GM13976 (cell line): ENCODE measurements around the gene STX7.

Experiments
- DNase-seq: peaks from one replicate; pipeline ENCODE4 v3.0.0; 2012; ENCODE audit warnings: low spot score
- CTCF ChIP-seq: IDR thresholded peaks from 2 replicates; pipeline ENCODE4 v1.5.1; 2012; ENCODE audit warnings: borderline replicate concordance, mild to moderate bottlenecking; ENCODE audit not compliant: insufficient read depth; ENCODE audit errors: extremely low read depth, missing control alignments, control extremely low read depth
- in situ Hi-C: fragments of 300-500 bp; cut with MboI; formaldehyde crosslinking; loops from one replicate; pipeline ENCODE4 v1.12.0; 2022; ENCODE audit warnings: low sequenced_read_pairs, mixed read lengths, inconsistent platforms; ENCODE audit not compliant: unreplicated experiment

STX7 gene

DNA sequence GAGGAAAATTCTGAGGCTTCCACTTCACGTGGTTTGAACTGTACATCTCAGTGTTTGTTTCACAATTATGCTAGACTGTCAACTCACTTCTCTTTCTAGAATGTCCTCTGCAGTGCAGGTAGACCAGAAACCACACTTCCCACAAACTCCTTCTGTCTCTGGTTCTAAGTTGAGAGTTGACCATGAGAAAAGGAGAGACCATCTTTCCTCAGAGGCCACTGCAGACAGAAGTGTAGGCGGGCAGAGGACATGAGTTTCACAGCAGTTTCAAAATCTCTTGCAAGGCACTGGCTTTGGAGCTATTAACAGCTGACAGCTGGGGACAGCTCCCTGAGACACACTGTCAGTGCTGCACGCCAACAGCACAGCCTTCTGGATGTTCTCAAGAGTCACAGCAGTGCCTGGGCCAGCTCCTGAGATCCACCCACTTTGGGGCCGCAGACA lies 56.2 kb downstream of the STX7 start:
- peak; percentile 54 for DNase-seq
- in situ Hi-C loops = loop anchor here (10.0 kb wide), 1 partner anchor 152 kb away; no protein-coding TSS in a partner anchor
- peak; percentile 64 for TF ChIP-seq CTCF

GRCh38 chr6:132446855-132447241 lies 66.1 kb downstream of the STX7 start:
- in situ Hi-C loops = no loop called here
- no peak for DNase-seq
- no peak for TF ChIP-seq CTCF

DNA sequence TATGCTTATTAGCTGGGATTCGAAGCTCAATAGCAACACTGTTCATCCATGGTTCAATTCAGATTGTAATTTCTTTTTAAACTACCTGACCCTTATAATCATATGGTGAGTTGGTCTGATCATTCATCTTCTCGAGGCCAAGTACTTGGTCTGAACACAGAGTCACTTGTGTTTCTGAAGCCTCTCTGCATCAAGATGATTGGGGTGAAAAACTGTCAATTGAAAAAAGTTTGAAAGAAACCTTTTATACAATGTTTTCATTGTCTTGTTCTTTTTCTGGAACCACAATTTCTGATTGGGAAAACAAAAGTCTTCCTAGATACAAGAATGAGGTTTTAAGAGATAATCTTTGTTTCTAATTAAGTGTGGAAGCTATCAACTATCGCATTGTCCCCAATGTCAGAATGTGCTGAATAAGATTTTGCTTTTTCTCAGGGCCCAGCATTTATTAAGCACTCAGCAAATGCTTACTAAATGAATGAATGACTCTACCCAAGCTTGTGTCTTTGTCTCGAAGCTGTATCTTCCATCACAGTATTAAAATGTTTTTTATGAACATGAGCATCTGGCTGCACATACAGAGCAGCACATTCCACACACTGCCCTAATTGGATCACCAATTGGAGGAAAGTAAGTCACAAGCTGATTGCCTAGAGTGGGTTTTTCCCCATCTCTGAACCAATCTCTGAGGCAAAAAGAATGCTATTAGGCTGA lies 66.6 kb downstream of the STX7 start:
- in situ Hi-C loops = no loop called here
- TF ChIP-seq CTCF = no peak
- no peak for DNase-seq

DNA sequence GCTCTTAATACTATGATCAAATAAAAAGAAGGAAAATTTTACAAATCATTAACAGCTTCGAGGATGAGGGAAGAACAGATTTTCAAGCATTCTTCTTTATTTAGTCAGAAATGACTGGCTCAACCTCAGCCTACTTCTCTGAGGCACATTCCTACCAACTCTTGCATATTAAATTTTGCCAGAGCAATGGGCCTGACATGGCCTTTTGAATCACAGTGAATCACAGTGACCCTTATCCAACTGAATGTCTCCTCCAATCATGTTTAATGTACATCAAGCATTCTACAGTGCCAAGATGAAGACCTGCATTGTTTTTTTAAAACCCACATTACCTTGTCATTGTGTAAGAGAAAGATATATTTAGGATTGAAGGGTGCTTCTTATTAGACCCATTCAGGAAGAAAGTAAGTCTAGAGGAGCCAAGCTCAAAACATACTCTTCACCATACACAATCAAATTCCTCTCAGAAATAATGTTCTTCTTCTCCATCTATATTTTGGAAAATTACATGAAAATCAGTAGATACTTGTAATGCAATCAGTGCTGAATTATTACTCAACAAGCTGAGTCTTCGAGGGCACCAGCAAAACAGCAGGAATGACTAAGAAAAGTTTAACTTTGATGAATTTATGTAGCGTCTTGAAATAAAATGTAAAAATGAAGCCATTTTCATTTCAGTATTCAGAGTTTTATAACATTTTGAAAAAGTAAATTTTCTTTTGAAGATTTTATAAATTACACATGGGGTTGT lies 67.5 kb downstream of the STX7 start:
- no peak for TF ChIP-seq CTCF
- no peak for DNase-seq
- in situ Hi-C loops = no loop called here

DNA sequence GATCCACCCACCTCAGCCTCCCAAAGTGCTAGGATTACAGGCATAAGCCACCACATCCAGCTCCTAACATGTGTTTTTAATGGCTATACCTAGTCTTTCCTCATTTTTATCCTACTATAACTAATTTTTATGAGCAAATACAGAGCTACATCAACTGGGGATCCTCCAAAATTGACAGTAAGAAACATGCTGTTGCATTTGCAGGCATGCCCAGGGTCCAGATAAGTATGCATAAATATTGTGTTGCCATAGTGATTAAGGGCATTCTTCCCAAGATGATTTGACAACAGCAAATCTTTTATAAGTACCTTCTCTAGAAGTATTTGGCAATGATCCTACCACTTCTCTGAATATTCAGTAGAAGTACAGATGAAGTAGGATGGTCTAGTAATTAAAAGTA lies 69.7 kb downstream of the STX7 start:
- no peak for DNase-seq
- in situ Hi-C loops = no loop called here
- no peak for TF ChIP-seq CTCF

DNA sequence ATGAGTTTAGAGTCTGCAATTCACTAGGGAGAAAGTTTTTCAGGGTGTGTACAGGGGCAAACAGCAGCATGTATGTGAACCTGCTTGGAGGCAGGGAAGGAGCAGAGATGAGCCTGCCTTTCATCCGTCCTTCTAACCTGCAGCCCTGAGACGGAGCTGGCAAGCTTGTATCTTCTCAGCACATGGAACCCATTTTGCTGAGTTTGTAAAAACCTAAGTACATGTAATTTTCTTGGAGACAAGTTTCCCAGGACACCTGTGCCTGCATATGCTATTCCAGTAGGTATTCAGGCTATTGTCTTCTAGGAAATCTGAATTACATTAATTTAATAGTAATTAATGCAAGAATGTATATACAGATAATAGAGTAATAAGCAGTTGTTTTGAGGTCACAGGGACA lies 82.8 kb downstream of the STX7 start:
- no peak for DNase-seq
- in situ Hi-C loops = no loop called here
- no peak for TF ChIP-seq CTCF

DNA sequence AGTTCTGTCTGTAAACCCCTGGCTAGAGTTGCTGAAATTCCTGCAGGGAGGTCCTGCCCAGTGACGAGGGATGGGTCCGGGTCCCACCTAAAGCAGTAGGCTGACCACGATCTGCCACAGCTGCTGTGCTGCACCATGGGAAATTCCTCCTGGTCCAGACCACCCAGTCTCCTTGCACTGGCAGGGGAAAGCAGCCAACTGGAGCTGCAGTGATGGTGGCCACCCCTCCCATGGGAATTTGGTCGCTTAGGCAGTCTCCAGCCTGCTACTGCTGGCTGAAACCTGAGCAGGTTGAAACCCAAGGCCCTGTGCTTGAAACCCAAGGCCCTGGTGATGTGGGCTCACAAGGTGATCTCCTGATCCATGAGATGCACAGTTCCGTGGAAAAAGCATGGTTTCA lies 87.7 kb downstream of the STX7 start:
- no peak for DNase-seq
- no peak for TF ChIP-seq CTCF
- in situ Hi-C loops = no loop called here
